Stimulated activated CD8-positive, alpha-beta memory T cell treated with anti-CD3 and anti-CD28 coated beads, Interleukin-7, amount 100 ng/mL, for 1 hour (primary cell): Measurements from ENCODE around the gene FOXK2.
A peak's percentile ranks its signal among the peaks of the same experiment; 100 is the strongest.
"Not testable (repeated sequence)": the region's sequence is repeated elsewhere in the genome, so short reads cannot be mapped to it uniquely, and the experiment has no call there.

Source experiments
- DNase-seq, 2 donors: peaks; one replicate each; pipeline ENCODE4 v3.0.0-alpha.2; 2020; ENCODE audit warnings: low read depth in 2 of 2

FOXK2 gene

GRCh38 chr17:82531431-82531881 is 11.9 kb downstream of the FOXK2 start:
- no peak for DNase-seq

DNA sequence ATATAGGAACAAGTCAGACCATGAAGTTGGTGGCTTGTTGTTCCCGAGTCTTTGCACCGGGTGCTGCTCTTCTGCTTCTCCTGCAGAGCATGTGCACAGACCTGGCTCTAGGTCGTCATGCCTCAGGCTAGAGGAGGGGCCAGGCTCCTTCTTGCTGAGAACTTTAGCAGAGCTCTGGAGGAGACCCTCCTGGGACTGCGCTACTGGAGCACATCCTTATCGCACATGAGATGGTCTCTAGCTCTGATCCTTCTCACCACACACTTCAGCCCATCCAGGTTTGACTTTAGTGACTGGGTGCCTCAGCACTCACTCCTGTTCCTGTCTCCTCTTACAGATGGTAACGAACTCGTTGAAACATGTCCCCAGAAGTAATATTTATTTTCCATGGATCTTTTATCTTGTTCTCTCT is 14.9 kb downstream of the FOXK2 start:
- no peak for DNase-seq

- DNase-seq, result no peak
These were observed 17.1 kb downstream of the FOXK2 start for GRCh38 chr17:82536512-82537201.

GRCh38 chr17:82537228-82537627 is 17.7 kb downstream of the FOXK2 start:
- not testable (repeated sequence) for DNase-seq

- DNase-seq, result not testable (repeated sequence)
These were observed 19.5 kb downstream of the FOXK2 start for GRCh38 chr17:82539076-82539475.

GRCh38 chr17:82542439-82542838 is 22.9 kb downstream of the FOXK2 start:
- DNase-seq, result no peak

- no peak for DNase-seq
These were observed 25.0 kb downstream of the FOXK2 start for GRCh38 chr17:82544431-82545070.

DNA sequence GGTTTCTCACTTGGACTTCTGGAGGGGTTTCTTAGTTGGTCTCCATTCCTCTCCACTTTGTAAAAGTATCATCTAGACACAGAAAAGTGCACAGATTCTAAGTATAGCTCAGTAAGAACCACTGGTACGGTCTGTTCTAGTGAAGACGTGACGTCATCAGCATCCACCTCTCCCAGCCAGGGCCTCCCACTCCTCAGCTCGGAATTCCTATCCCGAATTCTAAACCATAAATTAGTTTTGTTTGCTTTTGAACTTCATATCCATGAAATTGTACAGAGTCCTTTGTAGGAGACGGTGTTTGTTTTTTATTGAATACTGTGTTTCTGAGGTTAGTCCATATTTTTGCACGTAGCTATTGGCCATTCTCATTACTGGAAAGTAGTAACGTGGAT is 25.5 kb downstream of the FOXK2 start:
- DNase-seq, result no peak

DNA sequence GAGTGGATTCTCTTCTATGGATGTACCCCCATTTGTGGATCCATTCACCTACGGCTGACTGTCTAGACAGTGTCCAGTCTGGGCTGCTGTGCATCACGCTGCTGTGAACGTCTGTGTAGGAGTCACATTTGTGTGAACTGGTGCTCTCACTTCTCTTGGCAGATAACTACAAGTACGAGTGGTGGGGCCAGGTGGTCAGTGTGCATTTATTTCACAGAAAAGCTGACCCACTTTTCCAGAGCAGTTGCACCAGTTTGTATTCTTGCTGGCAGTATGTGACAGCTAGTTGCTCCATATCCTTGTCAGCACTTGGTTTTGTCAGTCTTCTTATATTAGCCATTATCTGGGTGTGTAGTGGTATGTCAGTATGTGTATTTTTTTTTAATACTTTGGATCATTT is 28.4 kb downstream of the FOXK2 start:
- no peak for DNase-seq

DNA sequence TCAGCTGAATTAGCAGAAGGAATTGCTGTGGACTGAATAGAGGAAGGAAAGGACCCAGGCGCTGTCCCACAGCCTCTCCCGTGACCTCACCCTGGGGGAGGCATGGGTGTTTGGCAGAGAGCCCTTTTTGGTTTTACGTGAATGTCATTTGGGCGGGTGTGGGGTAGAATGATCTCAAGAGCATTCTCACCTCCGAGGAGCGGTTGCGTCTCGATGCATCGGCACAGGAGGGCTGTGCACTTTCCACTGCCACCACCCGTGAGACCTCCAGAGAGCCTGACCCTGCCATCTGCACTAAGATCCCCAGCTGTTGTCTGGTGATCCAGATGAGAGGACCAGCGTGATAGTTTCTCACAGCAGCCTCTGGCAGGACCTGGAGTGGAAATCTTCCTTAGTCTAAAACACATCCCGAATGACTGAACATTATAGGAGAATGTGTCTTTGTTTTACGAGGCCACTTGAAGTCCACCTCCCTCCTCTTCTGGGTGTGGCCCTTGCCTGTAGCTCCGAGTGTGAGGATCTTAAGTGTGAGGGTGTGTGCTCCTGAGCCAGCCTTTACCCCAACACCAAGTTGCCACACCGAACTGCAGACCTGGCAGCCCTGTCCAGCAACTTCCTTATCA is 29.3 kb downstream of the FOXK2 start:
- DNase-seq, result no peak

GRCh38 chr17:82551779-82552457 is 32.4 kb downstream of the FOXK2 start:
- DNase-seq, result peak; percentile 41 to 53

DNA sequence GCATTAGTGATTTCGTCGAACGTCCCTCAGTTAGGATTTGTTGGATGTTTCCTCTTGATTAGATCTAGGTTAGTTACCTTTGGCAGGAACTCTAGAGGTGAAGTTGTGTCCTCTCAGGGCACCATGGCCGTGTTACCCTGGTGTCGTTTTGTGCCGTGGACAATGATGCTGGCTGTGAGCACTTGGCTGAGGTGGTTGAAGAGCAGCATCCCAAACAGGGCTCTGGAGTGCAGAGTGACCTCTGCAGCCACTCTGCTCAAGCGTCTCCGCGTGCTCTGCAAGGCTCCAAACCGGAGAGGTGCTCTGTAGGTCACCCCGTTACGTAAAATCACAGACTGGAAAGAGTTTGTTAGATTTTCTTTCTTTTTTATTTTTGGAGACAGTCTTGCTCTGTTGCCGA is 33.0 kb downstream of the FOXK2 start:
- no peak for DNase-seq

- DNase-seq, result no peak
These were observed 33.8 kb downstream of the FOXK2 start for GRCh38 chr17:82553210-82553930.

GRCh38 chr17:82557510-82557909 is 38.0 kb downstream of the FOXK2 start:
- DNase-seq, result not testable (repeated sequence)

DNA sequence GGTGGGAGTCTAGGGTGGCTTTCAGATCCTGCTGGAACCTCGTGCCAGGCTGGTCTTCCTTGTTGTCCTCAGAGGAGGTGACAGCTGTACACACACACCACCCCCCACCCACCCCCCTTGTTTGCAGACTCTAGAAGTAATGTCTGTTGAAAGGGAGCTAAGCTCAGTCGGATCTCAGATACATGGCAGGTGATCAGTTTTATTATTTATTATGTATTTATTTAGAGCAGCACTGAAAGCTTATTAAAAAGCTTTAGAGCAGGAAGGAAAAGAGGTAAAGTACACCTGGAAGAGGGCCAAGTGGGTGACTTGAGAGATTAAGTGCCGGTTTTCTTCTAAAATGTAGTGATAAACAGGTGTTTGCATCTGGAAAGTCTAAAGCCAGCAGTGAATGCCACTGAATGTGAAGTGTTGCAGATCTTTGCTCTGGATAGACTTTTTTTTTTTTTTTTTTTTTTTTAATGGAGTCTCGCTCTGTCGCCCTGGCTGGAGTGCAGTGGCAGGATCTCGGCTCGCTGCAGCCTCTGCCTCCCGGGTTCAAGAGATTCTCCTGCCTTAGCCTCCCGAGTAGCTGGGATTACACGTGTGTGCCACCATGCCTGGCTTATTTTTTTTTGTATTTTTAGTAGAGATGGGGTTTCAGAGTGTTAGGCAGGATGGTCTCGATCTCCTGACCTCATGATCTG is 40.2 kb downstream of the FOXK2 start:
- DNase-seq, result no peak

- no peak for DNase-seq
These were observed 40.7 kb downstream of the FOXK2 start for GRCh38 chr17:82560252-82560642.

DNA sequence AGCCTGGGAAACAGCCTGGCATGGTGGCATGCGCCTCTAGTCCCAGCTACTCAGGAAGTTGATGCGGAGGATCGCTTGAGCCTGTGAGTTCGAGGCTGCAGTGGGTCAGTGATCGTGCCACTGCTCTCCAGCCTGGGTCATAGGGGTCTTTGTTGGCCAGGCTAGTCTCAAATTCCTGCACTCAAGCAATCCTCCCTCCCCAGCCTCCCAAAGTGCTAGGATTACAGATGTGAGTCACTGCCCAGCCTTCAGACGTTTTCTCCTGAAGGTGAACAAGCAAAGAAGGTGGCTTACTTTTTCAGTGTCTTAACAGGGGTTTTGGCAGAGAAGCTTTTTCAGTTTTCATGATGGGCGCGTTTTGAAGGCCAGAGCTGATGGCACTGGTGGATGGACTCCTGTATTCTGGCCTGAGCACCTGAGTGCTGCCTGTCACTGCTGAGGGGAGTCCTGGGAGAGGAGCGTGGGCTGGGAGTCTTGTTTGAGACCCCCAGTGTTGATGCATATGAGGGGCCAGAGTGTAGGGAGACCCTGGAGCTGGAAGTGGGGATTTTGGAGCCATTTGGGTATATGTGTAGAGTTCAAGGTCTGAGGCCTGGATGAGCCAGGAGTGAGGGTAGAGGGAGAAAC is 41.4 kb downstream of the FOXK2 start:
- DNase-seq, result no peak

GRCh38 chr17:82561429-82562035 is 42.0 kb downstream of the FOXK2 start:
- no peak for DNase-seq

DNA sequence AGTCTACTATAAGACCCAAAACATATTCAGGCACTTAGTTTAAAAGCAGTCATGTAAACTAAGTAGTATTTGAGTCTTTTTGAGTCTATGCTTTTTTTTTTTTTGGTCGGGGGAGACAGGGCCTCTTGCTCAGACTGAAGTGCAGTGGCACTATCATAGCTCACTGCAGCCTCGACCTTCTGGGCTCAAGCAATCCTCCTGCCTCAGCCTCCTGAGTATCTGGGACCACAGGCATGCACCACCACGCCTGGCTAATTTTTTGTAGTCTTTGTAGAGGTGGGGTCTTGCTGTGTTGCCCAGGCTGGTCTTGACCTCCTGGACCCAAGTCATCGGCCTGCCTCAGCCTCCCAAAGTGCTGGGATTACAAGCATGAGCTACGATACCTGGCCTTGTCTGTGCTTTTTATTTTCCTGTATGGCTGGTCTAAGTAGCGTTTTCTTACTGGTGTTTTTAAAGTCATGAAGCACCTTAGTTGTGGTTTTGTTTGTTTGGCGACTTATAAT is 43.2 kb downstream of the FOXK2 start:
- not testable (repeated sequence) for DNase-seq

DNA sequence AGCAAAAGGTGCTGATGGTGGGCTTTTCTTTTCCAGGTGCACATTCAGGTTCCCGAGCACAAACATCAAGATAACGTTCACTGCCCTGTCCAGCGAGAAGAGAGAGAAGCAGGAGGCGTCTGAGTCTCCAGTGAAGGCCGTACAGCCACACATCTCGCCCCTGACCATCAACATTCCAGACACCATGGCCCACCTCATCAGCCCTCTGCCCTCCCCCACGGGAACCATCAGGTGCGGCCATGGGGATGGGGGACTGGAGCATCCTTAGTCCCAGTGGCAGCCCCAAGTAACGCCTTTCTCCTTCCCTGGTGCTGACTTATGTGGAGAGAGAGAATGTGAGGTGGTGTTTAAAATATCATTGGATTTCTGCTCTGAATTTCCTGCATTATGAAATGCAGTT is 43.8 kb downstream of the FOXK2 start:
- DNase-seq, result no peak
